CD4-positive, alpha-beta T cell (primary cell): ENCODE measurements around the gene CTLA4. TPM values are rescaled to one million over a fixed set of nuclear protein-coding genes. Genes with fewer than 3 reads are reported as not detected.
A peak's percentile ranks its signal among the peaks of the same experiment; 100 is the strongest.

Source experiments
- ATAC-seq: fragments of 200-7000 bp; cut with Tn5 transposase; one replicate; pipeline ENCODE4 v1.10.0; 2022; ENCODE audit warnings: mild to moderate bottlenecking; ENCODE audit not compliant: poor library complexity
- CTCF ChIA-PET: fragments of 350-600 bp; sonication (Branson Sonifier 250); formaldehyde crosslinking; loops from one replicate; lab custom pipeline; 2021; ENCODE audit warnings: antibody characterized with exemption, inconsistent platforms; lab: Charles Lee
- POLR2A ChIA-PET: fragments of 350-600 bp; sonication (Branson Sonifier 250); formaldehyde crosslinking; loops from one replicate; lab custom pipeline; 2021; ENCODE audit warnings: antibody characterized with exemption, inconsistent platforms; lab: Charles Lee
- DNase-seq, 14 experiments: peaks; one replicate each; pipeline ENCODE4 v3.0.0-alpha.2; 2013 to 2020; ENCODE audit warnings: mixed read lengths in 2 of 14
- H3K27ac ChIP-seq, 2 donors: one replicate each; pipeline versions ENCODE4 v1.5.1 to v1.7.0; 2013; ENCODE audit warnings: low read length in 2 of 2, low read depth in 1 of 2, mild to moderate bottlenecking in 1 of 2
- H3K27me3 ChIP-seq, 2 experiments: 1 replicate in 1 of 2; 2 replicates in 1 of 2; pipeline versions ENCODE4 v1.6.1 to v1.7.0; 2013; ENCODE audit warnings: low read length in 2 of 2, control low read depth in 1 of 2, mild to moderate bottlenecking in 1 of 2, moderate library complexity in 1 of 2; ENCODE audit not compliant: insufficient read depth in 2 of 2, control insufficient read depth in 1 of 2
- H3K36me3 ChIP-seq: one replicate; pipeline ENCODE4 v1.6.1; 2013; ENCODE audit warnings: low read length, control low read depth; ENCODE audit not compliant: insufficient read depth
- H3K4me1 ChIP-seq: one replicate; pipeline ENCODE4 v1.6.1; 2013; ENCODE audit warnings: low read length, control low read depth; ENCODE audit not compliant: insufficient read depth
- H3K4me3 ChIP-seq: one replicate; pipeline ENCODE4 v1.5.1; 2013; ENCODE audit warnings: mild to moderate bottlenecking, low read length, moderate library complexity
- H3K9me3 ChIP-seq, 2 experiments: 1 replicate in 1 of 2; 2 replicates in 1 of 2; pipeline versions ENCODE4 v1.6.1 to v1.7.0; 2013; ENCODE audit warnings: low read length in 2 of 2, mild to moderate bottlenecking in 2 of 2, control low read depth in 1 of 2, moderate library complexity in 1 of 2; ENCODE audit not compliant: control insufficient read depth in 1 of 2, insufficient read depth in 1 of 2
- H3K27ac Mint-ChIP-seq: one replicate; pipeline ENCODE4 v1.8.0; 2020; ENCODE audit warnings: mixed read lengths
- H3K27me3 Mint-ChIP-seq: one replicate; pipeline ENCODE4 v1.8.0; 2021; ENCODE audit warnings: mixed read lengths
- H3K36me3 Mint-ChIP-seq: one replicate; pipeline ENCODE4 v1.8.0; 2021; ENCODE audit warnings: low read depth, mixed read lengths
- H3K4me1 Mint-ChIP-seq: one replicate; pipeline ENCODE4 v1.8.0; 2021; ENCODE audit warnings: low read depth, mixed read lengths
- H3K4me3 Mint-ChIP-seq: one replicate; pipeline ENCODE4 v1.8.0; 2020; ENCODE audit warnings: mild to moderate bottlenecking, mixed read lengths
- H3K9me3 Mint-ChIP-seq: one replicate; pipeline ENCODE4 v1.8.0; 2020; ENCODE audit warnings: mixed read lengths
- intact Hi-C, 2 experiments: fragments of 100-400 bp; cut with DNase I in 1 of 2; cut with micrococcal nuclease in 1 of 2; formaldehyde crosslinking; loops; one replicate each; pipeline versions ENCODE4 v1.15.1 to v1.9.0; 2023 to 2025; cut with DNase I, micrococcal nuclease
- total RNA-seq, 174 experiments: library from RNA in 2 of 174; stranded (reverse) in 2 of 174; gene quantifications; one replicate each; pipeline ENCODE4 v1.2.3 and lab custom pipeline; 2021 to 2026
- TF ChIP-seq, protein P1 (sequence below): fragments of 200-600 bp; IDR thresholded peaks from one replicate; pipeline ENCODE4 v1.8.0; 2022; ENCODE audit warnings: antibody characterized with exemption, mild to moderate bottlenecking

Gene CTLA4
- total RNA-seq, 2 experiments from 2014 or later = 49.8 to 52.0 TPM

DNA sequence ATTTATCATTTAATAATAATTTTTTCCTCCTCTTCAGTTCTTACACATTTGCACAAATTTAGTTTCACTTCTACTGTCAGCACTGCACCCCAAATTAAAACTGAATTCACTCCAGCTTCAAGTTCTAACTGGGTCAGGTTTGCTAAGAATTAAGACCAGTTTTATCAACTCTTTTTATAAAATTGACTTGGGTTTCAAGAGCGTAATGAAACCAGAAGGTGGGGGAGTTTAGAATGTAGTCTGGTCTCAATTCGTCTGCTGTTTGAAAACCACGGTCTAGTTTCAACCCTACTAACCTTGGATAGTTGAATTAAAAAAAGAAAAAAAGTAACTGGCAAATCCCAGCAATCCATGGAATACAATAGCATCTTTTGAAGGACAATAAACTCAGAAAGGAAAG lies 14.3 kb upstream of the CTLA4 start:
- no peaks in the 10 kb centered on the region for H3K27me3 Mint-ChIP-seq
- H3K4me1 Mint-ChIP-seq = peaks cover 53% of the 10 kb centered on the region
- peak overlapping the region; percentile 39 for H3K4me3 ChIP-seq
- H3K9me3 ChIP-seq = no peaks in the 10 kb centered on the region
- peak overlapping the region; percentile 77 for H3K4me3 Mint-ChIP-seq
- DNase-seq (peak in 3 of 14 experiments; percentile 20 to 37 (median 32)), ATAC-seq (peak; percentile 38)
- peak overlapping the region in 1 of 2 donors; percentile 39 for H3K27ac ChIP-seq
- H3K27ac Mint-ChIP-seq = peak overlapping the region; percentile 82
- no peaks in the 10 kb centered on the region for H3K27me3 ChIP-seq
- no peaks in the 10 kb centered on the region for H3K36me3 Mint-ChIP-seq
- H3K4me1 ChIP-seq = peaks cover 9% of the 10 kb centered on the region
- no peaks in the 10 kb centered on the region for H3K9me3 Mint-ChIP-seq
- ChIA-PET CTCF (interaction anchor here (0.7 to 1.4 kb wide), 2 partner anchors 19 to 56 kb away, joined by 3 read pairs; no protein-coding TSS in a partner anchor), POLR2A (interaction anchor here (1.0 to 1.8 kb wide), 2 partner anchors 9 to 14 kb away, joined by 4 to 8 read pairs; partner anchors contain the start of gene CTLA4)
- H3K36me3 ChIP-seq = no peaks in the 10 kb centered on the region
- intact Hi-C loops = no loop called here
- TF ChIP-seq, protein P1, sequence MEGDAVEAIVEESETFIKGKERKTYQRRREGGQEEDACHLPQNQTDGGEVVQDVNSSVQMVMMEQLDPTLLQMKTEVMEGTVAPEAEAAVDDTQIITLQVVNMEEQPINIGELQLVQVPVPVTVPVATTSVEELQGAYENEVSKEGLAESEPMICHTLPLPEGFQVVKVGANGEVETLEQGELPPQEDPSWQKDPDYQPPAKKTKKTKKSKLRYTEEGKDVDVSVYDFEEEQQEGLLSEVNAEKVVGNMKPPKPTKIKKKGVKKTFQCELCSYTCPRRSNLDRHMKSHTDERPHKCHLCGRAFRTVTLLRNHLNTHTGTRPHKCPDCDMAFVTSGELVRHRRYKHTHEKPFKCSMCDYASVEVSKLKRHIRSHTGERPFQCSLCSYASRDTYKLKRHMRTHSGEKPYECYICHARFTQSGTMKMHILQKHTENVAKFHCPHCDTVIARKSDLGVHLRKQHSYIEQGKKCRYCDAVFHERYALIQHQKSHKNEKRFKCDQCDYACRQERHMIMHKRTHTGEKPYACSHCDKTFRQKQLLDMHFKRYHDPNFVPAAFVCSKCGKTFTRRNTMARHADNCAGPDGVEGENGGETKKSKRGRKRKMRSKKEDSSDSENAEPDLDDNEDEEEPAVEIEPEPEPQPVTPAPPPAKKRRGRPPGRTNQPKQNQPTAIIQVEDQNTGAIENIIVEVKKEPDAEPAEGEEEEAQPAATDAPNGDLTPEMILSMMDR = no peak

DNA sequence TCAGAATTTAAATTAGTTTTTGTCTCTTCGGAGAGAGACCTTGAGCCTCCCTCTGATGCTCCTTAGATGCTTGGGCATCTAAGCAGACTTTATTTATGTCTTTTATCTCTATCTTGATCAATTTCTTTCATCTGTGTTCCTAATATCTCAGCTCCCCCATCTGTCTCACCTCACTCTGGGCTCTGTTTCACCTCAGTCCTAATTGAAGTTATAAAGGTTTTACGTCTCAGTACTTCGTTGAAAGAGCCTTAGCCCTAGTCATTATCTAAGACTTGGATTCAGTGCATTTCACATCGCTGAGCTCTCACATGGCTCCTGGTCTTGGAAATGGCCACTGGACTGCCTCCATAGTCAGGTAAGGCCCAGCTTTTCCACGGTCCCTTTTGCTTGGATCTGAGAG lies 13.8 kb upstream of the CTLA4 start:
- ATAC-seq (peak; percentile 37), DNase-seq (no peak)
- H3K27ac ChIP-seq = peak overlapping the region in 1 of 2 donors; percentile 39
- H3K36me3 Mint-ChIP-seq = no peaks in the 10 kb centered on the region
- ChIA-PET CTCF (interaction anchor here (0.7 to 1.4 kb wide), 2 partner anchors 20 to 56 kb away, joined by 3 read pairs; no protein-coding TSS in a partner anchor), POLR2A (interaction anchor here (0.6 to 1.8 kb wide), 3 partner anchors 8 to 87 kb away, joined by 3 to 8 read pairs (median 4); partner anchors contain the start of gene CTLA4)
- H3K4me1 Mint-ChIP-seq = peaks cover 58% of the 10 kb centered on the region
- H3K4me3 Mint-ChIP-seq = peak overlapping the region; percentile 77
- peak overlapping the region; percentile 82 for H3K27ac Mint-ChIP-seq
- H3K9me3 ChIP-seq = no peaks in the 10 kb centered on the region
- no peaks in the 10 kb centered on the region for H3K36me3 ChIP-seq
- peaks cover 13% of the 10 kb centered on the region for H3K4me1 ChIP-seq
- peak overlapping the region; percentile 39 for H3K4me3 ChIP-seq
- H3K27me3 Mint-ChIP-seq = no peaks in the 10 kb centered on the region
- intact Hi-C loops = no loop called here
- no peaks in the 10 kb centered on the region for H3K9me3 Mint-ChIP-seq
- TF ChIP-seq, protein P1 = no peak
- no peaks in the 10 kb centered on the region for H3K27me3 ChIP-seq

DNA sequence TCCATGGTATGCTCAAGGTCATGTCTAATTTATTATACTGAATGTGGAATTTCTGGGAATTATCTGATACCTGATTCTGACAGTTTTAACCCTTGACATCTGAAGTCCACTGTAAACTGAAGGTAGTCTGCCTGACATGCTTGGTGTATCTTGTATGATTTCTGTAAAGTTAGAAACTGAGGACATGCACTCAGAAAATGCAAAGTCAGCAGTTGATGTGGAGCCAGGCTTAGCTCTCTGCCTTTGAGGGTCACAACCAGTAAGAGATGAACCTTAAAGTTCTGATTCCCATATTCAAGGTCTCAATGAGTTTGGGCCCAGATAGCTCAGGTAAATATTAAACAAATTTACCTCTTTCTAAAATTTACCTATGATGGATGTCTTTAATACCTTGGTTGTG lies 12.3 kb upstream of the CTLA4 start:
- TF ChIP-seq, protein P1 = no peak
- ChIA-PET CTCF (interaction anchor here (0.6 to 0.9 kb wide), 2 partner anchors 22 to 34 kb away, joined by 3 read pairs; no protein-coding TSS in a partner anchor), POLR2A (interaction anchor here (0.7 to 1.1 kb wide), 2 partner anchors 13 to 841 kb away, joined by 3 to 9 read pairs; partner anchors contain the start of gene CTLA4)
- Histone ChIP-seq H3K4me1 (peaks cover 21% of the 10 kb centered on the region), H3K27ac (no peak overlapping the region), H3K9me3 (no peaks in the 10 kb centered on the region), H3K4me3 (peak overlapping the region; percentile 3), H3K27me3 (no peaks in the 10 kb centered on the region), H3K36me3 (no peaks in the 10 kb centered on the region)
- DNase-seq (no peak), ATAC-seq (no peak)
- intact Hi-C loops = no loop called here
- H3K4me3 Mint-ChIP-seq = peak overlapping the region; percentile 39
- peak overlapping the region; percentile 82 for H3K27ac Mint-ChIP-seq
- no peaks in the 10 kb centered on the region for H3K36me3 Mint-ChIP-seq
- H3K9me3 Mint-ChIP-seq = no peaks in the 10 kb centered on the region
- peaks cover 73% of the 10 kb centered on the region for H3K4me1 Mint-ChIP-seq
- H3K27me3 Mint-ChIP-seq = no peaks in the 10 kb centered on the region
